H1 (cell line): Measurements from ENCODE around the gene TPSD1.
"Not testable (repeated sequence)": the region's sequence is repeated elsewhere in the genome, so short reads cannot be mapped to it uniquely, and the experiment has no call there.

Experiments
- CHD2 ChIP-seq: IDR thresholded peaks from 2 replicates; pipeline ENCODE4 v1.6.1; 2012; ENCODE audit warnings: low read length, improper control_type of control experiment
- CTCF ChIP-seq, 3 experiments: IDR thresholded peaks; 1 replicate in 2 of 3; 2 replicates in 1 of 3; pipeline versions ENCODE4 v1.5.1 to v1.6.1; 2011; ENCODE audit warnings: low read length in 3 of 3, mild to moderate bottlenecking in 3 of 3, inconsistent platforms in 2 of 3, low read depth in 1 of 3, moderate library complexity in 1 of 3; ENCODE audit not compliant: insufficient read depth in 1 of 3; ENCODE audit errors: control extremely low read depth in 1 of 3
- JUND ChIP-seq: IDR thresholded peaks from 2 replicates; pipeline ENCODE4 v1.6.1; 2011; ENCODE audit warnings: mild to moderate bottlenecking, improper control_type of control experiment, low read length
- KDM1A ChIP-seq: fragments of 200-600, 300-600 bp; sonication (generic); IDR thresholded peaks from 2 replicates; pipeline ENCODE4 v1.7.1; 2016; ENCODE audit warnings: mild to moderate bottlenecking, low read length, borderline replicate concordance
- MAFK ChIP-seq: IDR thresholded peaks from 2 replicates; pipeline ENCODE4 v1.6.1; 2012; ENCODE audit warnings: low read depth, mild to moderate bottlenecking, improper control_type of control experiment, low read length
- RAD21 ChIP-seq, 2 experiments: IDR thresholded peaks in 1 of 2; conservative IDR thresholded peaks in 1 of 2; 2 replicates each; pipeline ENCODE4 v1.6.1; 2011; ENCODE audit warnings: low read depth in 2 of 2, low read length in 2 of 2, improper control_type of control experiment in 1 of 2, inconsistent platforms in 1 of 2, mild to moderate bottlenecking in 1 of 2, moderate library complexity in 1 of 2
- SIRT6 ChIP-seq: IDR thresholded peaks from one replicate; pipeline ENCODE4 v1.7.1; 2012; ENCODE audit warnings: low read length, inconsistent platforms
- SRF ChIP-seq: IDR thresholded peaks from 2 replicates; pipeline ENCODE4 v1.6.1; 2011; ENCODE audit warnings: mild to moderate bottlenecking, low read depth, low read length, moderate library complexity
- USF2 ChIP-seq: IDR thresholded peaks from 2 replicates; pipeline ENCODE4 v1.6.1; 2011; ENCODE audit warnings: low read length, improper control_type of control experiment
- YY1 ChIP-seq: IDR thresholded peaks from 2 replicates; pipeline ENCODE4 v1.6.1; 2011; ENCODE audit warnings: low read depth, mild to moderate bottlenecking, low read length
- TF ChIP-seq, protein P1 (sequence below): IDR thresholded peaks from 2 replicates; pipeline ENCODE4 v1.6.1; 2012; ENCODE audit warnings: low read length, inconsistent platforms

GRCh38 chr16:1226692-1227091 is 29.2 kb upstream of the TPSD1 start:
- TF ChIP-seq SIRT6; CTCF (IDR thresholded peaks at IDR 0.05; ENCODE audit: control extremely low read depth in 1 of 3, insufficient read depth in 1 of 3, low read depth in 1 of 3, low read length in 3 of 3); SRF; USF2; JUND; YY1; MAFK; CHD2; KDM1A; RAD21 (IDR thresholded peaks at IDR 0.05 in 1 of 2, conservative IDR thresholded peaks at IDR 0.05 in 1 of 2; ENCODE audit: low read depth in 2 of 2, low read length in 2 of 2): not testable (repeated sequence)
- TF ChIP-seq, protein P1, sequence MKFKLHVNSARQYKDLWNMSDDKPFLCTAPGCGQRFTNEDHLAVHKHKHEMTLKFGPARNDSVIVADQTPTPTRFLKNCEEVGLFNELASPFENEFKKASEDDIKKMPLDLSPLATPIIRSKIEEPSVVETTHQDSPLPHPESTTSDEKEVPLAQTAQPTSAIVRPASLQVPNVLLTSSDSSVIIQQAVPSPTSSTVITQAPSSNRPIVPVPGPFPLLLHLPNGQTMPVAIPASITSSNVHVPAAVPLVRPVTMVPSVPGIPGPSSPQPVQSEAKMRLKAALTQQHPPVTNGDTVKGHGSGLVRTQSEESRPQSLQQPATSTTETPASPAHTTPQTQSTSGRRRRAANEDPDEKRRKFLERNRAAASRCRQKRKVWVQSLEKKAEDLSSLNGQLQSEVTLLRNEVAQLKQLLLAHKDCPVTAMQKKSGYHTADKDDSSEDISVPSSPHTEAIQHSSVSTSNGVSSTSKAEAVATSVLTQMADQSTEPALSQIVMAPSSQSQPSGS, result not testable (repeated sequence)
